GM19324 (cell line): ENCODE measurements around the gene TAX1BP3.

Experiments used
- ATAC-seq: cut with Tn5 transposase; IDR thresholded peaks from one replicate; pipeline ENCODE4 v1.9.1; 2021; ENCODE audit warnings: mild to moderate bottlenecking, moderate library complexity; ENCODE audit not compliant: unreplicated experiment, low FRiP score

TAX1BP3 gene

DNA sequence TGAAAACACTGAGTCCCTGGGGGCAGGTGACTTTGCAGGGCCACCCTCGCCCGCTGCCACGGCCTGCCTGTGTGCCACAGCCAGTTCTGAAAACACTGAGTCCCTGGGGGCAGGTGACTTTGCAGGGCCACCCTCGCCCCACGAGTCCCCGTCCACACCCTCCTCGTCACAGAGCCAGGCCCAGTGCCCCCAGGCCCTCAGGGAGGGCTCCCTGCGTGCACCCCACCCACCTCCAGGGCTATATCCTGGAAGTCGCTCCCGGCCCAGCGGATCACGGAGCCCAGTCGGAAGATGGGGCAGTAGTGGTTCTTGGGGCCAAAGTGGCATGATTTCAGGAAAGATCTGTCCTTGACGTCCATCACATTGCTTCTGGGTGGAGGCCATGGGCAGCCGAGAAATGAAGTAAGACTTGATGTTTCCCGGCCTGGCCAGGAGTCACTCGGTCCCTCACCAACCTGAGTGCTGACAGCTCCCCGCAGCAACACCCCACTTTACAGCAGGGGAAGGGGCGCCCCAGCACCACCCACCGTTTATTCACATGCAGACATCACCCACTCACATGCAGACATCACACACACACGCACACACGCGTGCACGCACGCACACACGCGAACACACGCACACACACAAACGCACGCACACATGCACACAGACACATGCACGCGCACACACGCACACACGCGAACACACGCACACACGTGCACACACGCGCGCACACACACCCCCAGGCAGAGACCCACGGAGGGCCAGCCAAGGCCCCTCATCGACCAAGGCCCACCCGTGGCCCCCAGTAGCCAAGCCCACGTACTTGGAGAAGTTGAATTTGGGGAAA, 21.1 kb upstream of the TAX1BP3 start:
- no peak for ATAC-seq

- ATAC-seq = no peak
Measured at GRCh38 chr17:3688852-3689261, 20.5 kb upstream of the TAX1BP3 start.

GRCh38 chr17:3688027-3688553, 19.7 kb upstream of the TAX1BP3 start:
- no peak for ATAC-seq

DNA sequence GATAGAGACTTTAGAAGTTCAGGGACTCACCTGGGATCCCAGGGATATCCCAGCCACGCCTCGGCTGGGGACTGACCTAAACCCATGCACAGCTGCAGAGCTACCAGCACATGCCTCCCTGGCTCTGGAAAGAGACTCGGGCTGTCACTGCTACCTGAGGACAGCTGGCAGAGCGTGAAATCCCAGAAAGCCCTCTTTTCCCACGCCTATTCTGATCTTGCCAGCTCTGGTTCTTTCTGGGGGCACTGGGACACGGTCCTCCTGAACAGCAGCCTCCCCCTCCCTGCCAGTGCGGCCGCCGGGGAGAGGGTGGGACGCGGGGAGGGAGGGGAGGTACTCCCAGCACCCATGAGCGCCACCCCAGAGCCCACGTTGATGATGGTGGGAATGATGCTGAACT, 16.8 kb upstream of the TAX1BP3 start:
- ATAC-seq = no peak

DNA sequence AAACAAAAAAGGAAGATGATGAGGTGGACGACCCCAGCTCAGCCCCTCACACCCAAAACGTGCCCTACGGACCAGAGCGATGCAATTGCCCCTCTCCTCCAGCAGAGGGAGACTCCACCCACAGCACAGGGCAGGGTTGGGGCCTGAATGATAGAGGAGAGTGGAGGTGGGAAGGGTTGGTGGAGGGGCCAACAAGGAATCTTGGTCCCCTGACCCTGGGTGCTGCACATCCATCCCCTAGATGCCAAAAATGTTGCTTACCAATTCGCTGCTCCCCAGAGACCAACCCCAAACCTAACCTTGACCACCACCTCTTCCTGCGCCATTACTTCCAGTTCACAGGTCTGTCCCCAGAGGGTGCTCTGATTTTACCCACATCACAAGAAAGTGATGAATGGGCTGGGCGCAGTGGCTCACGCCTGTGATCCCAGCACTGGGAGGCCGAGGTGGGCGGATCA, 14.7 kb upstream of the TAX1BP3 start:
- peak; percentile 66 for ATAC-seq

- ATAC-seq = no peak
Measured at GRCh38 chr17:3682033-3682432, 13.7 kb upstream of the TAX1BP3 start.

GRCh38 chr17:3681565-3681964, 13.2 kb upstream of the TAX1BP3 start:
- ATAC-seq = no peak

GRCh38 chr17:3681057-3681456, 12.7 kb upstream of the TAX1BP3 start:
- no peak for ATAC-seq

DNA sequence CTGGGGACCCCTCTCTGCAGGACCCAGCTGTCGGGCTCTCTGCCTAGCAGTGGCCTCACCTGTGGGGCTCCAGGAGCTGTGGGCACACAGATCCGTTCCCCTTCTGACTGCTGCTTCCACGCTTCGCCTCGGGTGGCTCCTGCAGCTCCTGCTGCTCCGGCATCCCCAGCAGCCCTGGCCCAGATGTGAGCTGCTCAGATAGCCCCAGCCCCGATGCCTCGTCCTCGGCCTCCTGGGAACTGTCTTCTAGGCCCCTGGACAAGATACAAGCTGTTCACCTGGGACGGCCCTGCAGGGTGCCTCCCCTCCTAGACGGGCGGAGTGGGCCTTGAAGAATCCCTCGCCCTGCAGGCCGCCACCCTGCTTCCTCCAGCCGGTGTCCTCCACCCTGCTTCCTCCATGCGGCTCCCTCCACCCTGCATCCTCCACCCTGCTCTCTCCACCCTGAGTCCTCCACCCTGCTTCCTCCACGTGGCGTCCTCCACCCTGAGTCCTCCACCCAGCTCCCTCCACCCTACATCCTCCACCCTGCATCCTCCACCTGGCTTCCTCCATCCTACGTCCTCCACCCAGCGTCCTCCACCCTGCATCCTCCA, 11.3 kb upstream of the TAX1BP3 start:
- no peak for ATAC-seq

DNA sequence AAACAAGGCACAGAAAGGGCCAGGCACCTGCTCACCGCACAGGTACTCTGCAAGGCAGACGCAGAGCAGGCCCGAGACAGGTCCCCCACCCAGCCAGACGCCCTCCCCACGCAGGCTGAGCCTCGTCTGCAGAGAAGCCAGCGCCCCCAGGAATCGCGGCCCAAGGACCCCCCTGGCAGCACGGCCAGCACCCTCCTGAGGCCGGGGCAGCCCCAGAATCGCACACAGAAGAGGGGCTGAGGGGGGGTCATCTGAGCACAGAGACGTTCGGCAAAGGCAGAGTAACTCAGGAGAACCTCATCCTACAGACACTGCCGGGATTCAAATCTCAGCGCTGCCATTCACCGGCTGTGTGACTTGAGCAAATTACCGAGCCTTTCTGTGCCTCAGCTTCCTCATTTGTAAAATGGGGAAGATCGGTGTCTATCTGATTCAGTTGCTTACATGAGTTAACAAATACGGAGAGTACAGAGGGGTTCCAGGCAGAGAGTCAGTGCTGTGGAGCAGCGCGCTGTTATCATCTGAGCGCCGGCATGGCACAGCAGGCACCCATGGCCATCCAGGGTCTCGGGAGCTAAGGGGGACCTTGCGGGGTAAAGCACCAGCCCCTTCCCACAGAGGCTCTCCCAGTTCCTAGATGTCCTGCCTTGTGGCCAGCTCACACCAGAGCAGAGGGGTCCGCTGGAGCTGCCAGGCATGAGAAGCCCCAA, 10.6 kb upstream of the TAX1BP3 start:
- ATAC-seq = no peak

DNA sequence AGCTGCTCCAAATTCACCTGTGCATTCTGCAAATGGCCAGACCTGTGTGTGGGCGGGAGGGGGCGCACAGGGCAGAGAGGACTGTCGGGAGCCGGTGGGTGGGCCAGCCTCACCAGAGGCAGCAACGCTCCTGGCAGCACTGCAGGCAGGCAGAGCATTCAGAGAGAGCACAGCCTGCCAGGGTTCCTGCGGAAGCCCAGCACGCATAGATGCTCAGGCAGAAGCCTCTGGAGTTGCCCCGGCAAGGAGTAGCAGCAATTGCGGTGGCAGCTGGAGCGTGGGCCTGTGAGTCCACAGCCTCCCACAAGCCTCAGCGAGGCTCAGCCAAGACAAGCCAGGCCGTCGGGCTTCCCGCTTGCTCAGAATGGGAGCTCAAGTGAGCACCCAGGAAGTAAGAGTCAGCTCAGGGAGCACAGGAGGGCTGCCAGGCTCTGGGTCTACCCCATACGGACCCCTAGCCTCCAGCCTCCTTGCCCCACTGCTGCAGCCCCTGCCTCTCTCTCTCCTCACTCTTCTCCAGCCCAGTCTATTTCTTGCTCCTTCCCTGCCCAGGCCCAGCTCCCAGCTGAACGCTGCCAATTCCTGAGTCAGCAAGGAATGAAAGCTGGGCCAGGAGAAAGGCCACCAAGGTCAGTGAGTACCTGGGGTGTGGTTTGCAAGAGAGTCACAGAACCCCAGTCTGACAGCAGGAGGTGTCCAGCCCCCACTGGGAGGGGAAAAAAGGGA, 9.9 kb upstream of the TAX1BP3 start:
- no peak for ATAC-seq

DNA sequence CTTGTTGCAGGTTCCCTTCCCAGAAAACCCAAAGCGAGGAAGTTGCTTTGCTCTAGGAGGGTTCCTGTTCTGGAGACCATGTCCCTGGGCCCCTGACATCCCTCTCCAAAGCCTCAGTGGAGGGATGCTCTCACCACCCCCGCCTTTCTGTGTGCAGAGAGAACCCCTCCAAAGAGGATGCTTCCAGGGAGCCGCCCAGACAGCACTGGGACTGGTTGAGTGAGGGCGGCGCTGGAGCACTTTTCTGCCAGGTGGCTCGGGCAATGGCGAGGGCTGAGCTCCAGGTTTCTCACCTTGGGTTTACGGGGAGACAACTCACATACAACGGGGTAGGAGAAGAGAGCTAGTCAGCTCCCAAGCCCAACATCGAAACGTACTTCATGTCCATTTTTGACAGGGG, 7.5 kb upstream of the TAX1BP3 start:
- ATAC-seq = no peak

- no peak for ATAC-seq
Measured at GRCh38 chr17:3672571-3672970, 4.2 kb upstream of the TAX1BP3 start.

GRCh38 chr17:3669548-3669947, 1.2 kb upstream of the TAX1BP3 start:
- no peak for ATAC-seq

- no peak for ATAC-seq
Measured at GRCh38 chr17:3669085-3669347, 638 bp upstream of the TAX1BP3 start.

- peak; percentile 9 for ATAC-seq
Measured at GRCh38 chr17:3667366-3668278, 756 bp downstream of the TAX1BP3 start.

DNA sequence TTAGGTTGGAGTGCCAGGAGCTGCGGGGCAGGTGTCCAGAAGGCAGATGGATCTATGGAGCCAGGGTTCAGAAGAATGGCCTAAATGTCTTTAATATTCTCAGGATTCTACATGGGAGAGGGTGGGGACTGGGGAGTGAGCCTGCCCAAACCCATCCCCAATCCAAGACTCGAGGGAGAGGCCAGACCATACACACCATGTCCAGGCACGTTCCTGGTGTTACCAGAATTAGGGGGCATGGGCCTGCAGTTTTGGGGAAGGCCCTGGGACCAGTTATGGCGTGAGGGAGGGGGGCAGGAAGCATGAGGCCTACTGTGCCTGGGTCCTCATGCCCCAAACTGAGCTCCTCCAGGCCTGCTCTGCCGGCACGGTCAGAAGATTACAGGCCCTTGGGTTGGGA, 1.9 kb downstream of the TAX1BP3 start:
- no peak for ATAC-seq

GRCh38 chr17:3665834-3666233, 2.5 kb downstream of the TAX1BP3 start:
- ATAC-seq = no peak

DNA sequence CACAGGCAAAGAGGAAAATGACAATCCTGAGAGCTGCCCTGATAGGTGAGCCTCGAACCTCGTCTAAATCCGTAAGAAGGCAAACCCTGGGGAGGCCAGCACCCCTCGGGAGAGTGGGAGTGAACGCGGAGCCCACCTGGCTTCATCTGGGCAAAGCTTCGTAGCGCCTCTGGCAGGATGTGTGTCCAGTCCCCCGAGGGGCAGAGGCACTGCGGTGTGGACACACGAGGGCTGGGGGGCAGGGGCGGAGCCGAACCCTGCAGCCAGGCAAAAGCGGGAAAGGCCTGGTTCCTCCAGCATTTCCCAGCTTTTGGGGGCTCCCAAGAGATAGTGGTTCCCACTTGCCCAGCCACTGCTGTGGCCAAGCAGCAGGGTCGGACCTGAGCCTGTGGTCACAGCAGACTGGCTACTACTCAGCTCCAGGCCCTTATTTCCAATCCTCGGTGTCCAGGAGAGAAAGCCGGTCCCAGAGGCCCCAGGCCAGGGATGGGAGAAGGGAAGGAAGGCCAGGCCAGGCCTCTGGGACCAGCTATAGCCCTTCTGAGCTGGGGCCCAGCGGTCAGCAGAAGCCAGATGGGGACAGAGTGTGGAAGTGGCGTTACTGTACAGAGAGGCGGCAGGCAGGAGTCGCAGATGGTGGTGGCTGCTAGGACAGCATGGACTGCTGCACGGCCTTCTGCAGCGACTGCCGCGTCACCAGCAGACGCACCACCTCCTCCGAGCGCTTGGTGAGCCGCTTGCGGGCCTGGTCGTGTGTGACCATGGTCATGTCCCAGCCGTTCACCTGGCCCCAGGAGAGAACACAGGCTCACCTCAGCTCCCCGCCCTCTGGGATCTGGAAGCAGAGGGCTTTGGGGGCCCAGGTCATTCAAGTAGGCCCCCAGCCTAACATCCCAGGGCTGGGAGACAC, 5.0 kb downstream of the TAX1BP3 start:
- no peak for ATAC-seq
